PC-3 (cell line): ENCODE data around the gene HOXA6. TPM values are rescaled to one million over a fixed set of nuclear protein-coding genes. Genes with fewer than 3 reads are reported as not detected.

ENCODE experiments used
- ATAC-seq: fragments of 200-7000 bp; cut with Tn5 transposase; 2 replicates; pipeline ENCODE4 v1.9.1; 2020; ENCODE audit warnings: mild to moderate bottlenecking, moderate library complexity
- BruUV-seq: library from RNA; stranded (reverse); fragments of 400-500 nt; replicated peaks from 2 replicates; lab custom pipeline; 2021; lab: Mats Ljungman, UMichigan
- CTCF ChIA-PET: fragments of 300-600 bp; sonication (Branson Sonifier 250); formaldehyde crosslinking; loops from one replicate; lab custom pipeline; 2022; ENCODE audit warnings: antibody characterized with exemption; lab: Charles Lee
- POLR2A ChIA-PET: fragments of 300-600 bp; sonication (Branson Sonifier 250); formaldehyde crosslinking; loops from one replicate; lab custom pipeline; 2022; ENCODE audit warnings: antibody characterized with exemption; ENCODE audit not compliant: unreplicated experiment; lab: Charles Lee
- DNase-seq: peaks from one replicate; pipeline ENCODE4 v3.0.0-alpha.2; 2015
- H2AFZ ChIP-seq: fragments of 300-600 bp; sonication (generic); 2 replicates; pipeline ENCODE4 v1.6.0; 2016; ENCODE audit warnings: antibody characterized with exemption, low read length
- H3F3A ChIP-seq: fragments of 300-600 bp; sonication (generic); one replicate; pipeline ENCODE4 v1.6.0; 2017; ENCODE audit warnings: antibody characterized with exemption, low read length, control low read depth, mild to moderate bottlenecking; ENCODE audit not compliant: unreplicated experiment
- H3K27ac ChIP-seq: fragments of 300-600 bp; sonication (generic); 2 replicates; pipeline ENCODE4 v1.5.1; 2016; ENCODE audit warnings: mild to moderate bottlenecking, low read length
- H3K27me3 ChIP-seq: fragments of 300-600 bp; sonication (generic); 2 replicates; pipeline ENCODE4 v1.6.1; 2016; ENCODE audit warnings: low read length, mixed read lengths
- H3K36me3 ChIP-seq: fragments of 300-600 bp; sonication (generic); 2 replicates; pipeline ENCODE4 v1.6.1; 2016; ENCODE audit warnings: low read depth, mixed run types, low read length, mixed read lengths
- H3K4me1 ChIP-seq: fragments of 300-600 bp; sonication (generic); 2 replicates; pipeline ENCODE4 v1.5.1; 2016; ENCODE audit warnings: low read length; ENCODE audit not compliant: insufficient read depth
- H3K4me2 ChIP-seq: fragments of 300-600 bp; sonication (generic); 2 replicates; pipeline ENCODE4 v1.6.0; 2016; ENCODE audit warnings: low read length
- H3K4me3 ChIP-seq: fragments of 300-600 bp; sonication (generic); 2 replicates; pipeline ENCODE4 v1.5.1; 2016; ENCODE audit warnings: mild to moderate bottlenecking, low read length, mixed read lengths
- H3K79me2 ChIP-seq: fragments of 300-600 bp; sonication (generic); 2 replicates; pipeline ENCODE4 v1.6.1; 2017; ENCODE audit warnings: low read length, mixed read lengths
- H3K9ac ChIP-seq: fragments of 300-600 bp; sonication (generic); 2 replicates; pipeline ENCODE4 v1.6.0; 2016; ENCODE audit warnings: mild to moderate bottlenecking, low read length
- H3K9me2 ChIP-seq: fragments of 300-600 bp; sonication (generic); replicated peaks from 2 replicates; pipeline ENCODE4 v1.6.1; 2016; ENCODE audit warnings: mixed run types, low read length, mixed read lengths
- H3K9me3 ChIP-seq: fragments of 300-600 bp; sonication (generic); 2 replicates; pipeline ENCODE4 v1.6.1; 2016; ENCODE audit warnings: low read length, mixed read lengths
- H4K20me1 ChIP-seq: fragments of 300-600 bp; sonication (generic); 2 replicates; pipeline ENCODE4 v1.6.1; 2016; ENCODE audit warnings: low read length, mixed read lengths
- CTCF ChIP-seq: fragments of 300-600 bp; sonication (generic); conservative IDR thresholded peaks from 2 replicates; pipeline ENCODE4 v1.5.1; 2017; ENCODE audit warnings: antibody characterized with exemption, low read depth, mild to moderate bottlenecking, low read length
- EZH2 ChIP-seq: fragments of 300-600 bp; sonication (generic); IDR thresholded peaks from one replicate; pipeline ENCODE4 v1.6.1; 2017; ENCODE audit warnings: antibody characterized with exemption, mild to moderate bottlenecking, low read length; ENCODE audit not compliant: unreplicated experiment
- EZH2phosphoT487 ChIP-seq: fragments of 300-600 bp; sonication (generic); IDR thresholded peaks from 2 replicates; pipeline ENCODE4 v1.6.1; 2018; ENCODE audit warnings: mild to moderate bottlenecking, antibody characterized with exemption, low read length, borderline replicate concordance
- intact Hi-C: fragments of 100-400 bp; cut with micrococcal nuclease; formaldehyde crosslinking; loops from 2 replicates; pipeline ENCODE4 v1.9.0; 2023
- total RNA-seq: library from RNA; depleted of rRNA; stranded (reverse); fragments of >200 nt; gene quantifications from 2 replicates; pipeline ENCODE4 v1.2.3, GENCODE V29; 2014

HOXA6 gene
- total RNA-seq, 1 experiment from 2014 or later: 8.3 TPM

GRCh38 chr7:27158436-27159265 is 11.1 kb upstream of the HOXA6 start:
- Histone ChIP-seq H3K9me3 (no peaks in the 10 kb centered on the region), H4K20me1 (peaks cover 13% of the 10 kb centered on the region), H3K79me2 (peaks cover 24% of the 10 kb centered on the region), H2AFZ (peak overlapping the region; percentile 91; the same call in 1 of the 2 replicates), H3K4me3 (no peak overlapping the region), H3K4me1 (peaks cover 20% of the 10 kb centered on the region), H3K36me3 (peaks cover 12% of the 10 kb centered on the region), H3K27me3 (no peaks in the 10 kb centered on the region), H3K4me2 (peak overlapping the region; percentile 93; the same call in 1 of the 2 replicates), H3K9me2 (no peaks in the 10 kb centered on the region), H3K27ac (no peak overlapping the region), H3F3A (peaks cover 5% of the 10 kb centered on the region), H3K9ac (no peak overlapping the region)
- no TSS peak for BruUV-seq
- no peak for ATAC-seq
- no peak for DNase-seq
- ChIA-PET CTCF (interaction anchor here (1.2 kb wide), 1 partner anchor 303 kb away, joined by 6 read pairs; no protein-coding TSS in a partner anchor), POLR2A (interaction anchor here (0.5 kb wide), 1 partner anchor 307 kb away, joined by 9 read pairs; no protein-coding TSS in a partner anchor)
- TF ChIP-seq EZH2phosphoT487 (no peak), CTCF (no peak), EZH2 (no peak)
- intact Hi-C loops: loop anchor here (2.0 kb wide), 1 partner anchor 60 kb away; no protein-coding TSS in a partner anchor

- no peak for ATAC-seq
- Histone ChIP-seq H3K4me2 (no peak overlapping the region), H3K27ac (no peak overlapping the region), H3F3A (peaks cover 2% of the 10 kb centered on the region), H3K36me3 (peaks cover 4% of the 10 kb centered on the region), H4K20me1 (peaks cover 5% of the 10 kb centered on the region), H3K4me3 (no peak overlapping the region), H3K9ac (no peak overlapping the region), H3K4me1 (peaks cover 25% of the 10 kb centered on the region), H3K9me3 (no peaks in the 10 kb centered on the region), H3K9me2 (no peaks in the 10 kb centered on the region), H3K27me3 (no peaks in the 10 kb centered on the region), H2AFZ (no peak overlapping the region), H3K79me2 (peaks cover 21% of the 10 kb centered on the region)
- no peak for DNase-seq
- TF ChIP-seq CTCF: no peak
- no peak for TF ChIP-seq EZH2phosphoT487
- TF ChIP-seq EZH2: no peak
- BruUV-seq: no TSS peak
- POLR2A ChIA-PET: no interaction called here
- intact Hi-C loops: loop anchor here (2.0 kb wide), 1 partner anchor 59 kb away; no protein-coding TSS in a partner anchor
- CTCF ChIA-PET: interaction anchor here (0.6 kb wide), 1 partner anchor 9 kb away, joined by 3 read pairs; no protein-coding TSS in a partner anchor
Observed at GRCh38 chr7:27157702-27158431, 10.3 kb upstream of the HOXA6 start.
